ENCODE measurements around the gene LRP11.
"Not testable (repeated sequence)": the region's sequence is repeated elsewhere in the genome, so short reads cannot be mapped to it uniquely, and the experiment has no call there.

DNA sequence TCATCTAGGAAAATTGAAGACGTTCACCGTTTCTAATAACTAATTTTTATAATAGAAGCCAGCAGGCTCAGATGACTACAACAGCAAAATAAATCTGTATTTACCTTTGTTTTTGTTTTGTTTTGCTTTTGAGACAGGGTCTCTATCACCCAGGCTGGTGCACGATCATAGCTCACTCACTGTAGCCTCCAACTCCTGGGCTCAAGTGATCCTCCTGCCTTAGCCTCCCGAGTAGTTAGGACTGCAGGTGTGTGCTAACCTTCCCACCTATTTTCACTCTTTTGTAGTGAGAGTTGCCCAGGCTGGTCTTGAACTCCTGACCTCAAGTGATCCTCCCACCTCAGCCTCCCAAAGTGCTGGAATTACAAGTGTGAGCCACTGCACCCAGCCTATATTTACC, 10.1 kb downstream of the LRP11 start:
- not testable (repeated sequence) for TF ChIP-seq ZNF670 (tag by site-specific recombination; IDR thresholded peaks at IDR 0.05; ENCODE audit: low read depth); ZNF777 (tag by site-specific recombination; IDR thresholded peaks at IDR 0.05; ENCODE audit: borderline replicate concordance); GLI4 (tag by site-specific recombination; IDR thresholded peaks at IDR 0.05); KLF1 (tag by site-specific recombination; IDR thresholded peaks at IDR 0.05); YY1 (tag by site-specific recombination; IDR thresholded peaks at IDR 0.05); ZXDB (tag by site-specific recombination; IDR thresholded peaks at IDR 0.05); MEIS1 (CRISPR knock-in tag; IDR thresholded peaks at IDR 0.05; ENCODE audit: borderline replicate concordance)
- TF ChIP-seq, protein P1, sequence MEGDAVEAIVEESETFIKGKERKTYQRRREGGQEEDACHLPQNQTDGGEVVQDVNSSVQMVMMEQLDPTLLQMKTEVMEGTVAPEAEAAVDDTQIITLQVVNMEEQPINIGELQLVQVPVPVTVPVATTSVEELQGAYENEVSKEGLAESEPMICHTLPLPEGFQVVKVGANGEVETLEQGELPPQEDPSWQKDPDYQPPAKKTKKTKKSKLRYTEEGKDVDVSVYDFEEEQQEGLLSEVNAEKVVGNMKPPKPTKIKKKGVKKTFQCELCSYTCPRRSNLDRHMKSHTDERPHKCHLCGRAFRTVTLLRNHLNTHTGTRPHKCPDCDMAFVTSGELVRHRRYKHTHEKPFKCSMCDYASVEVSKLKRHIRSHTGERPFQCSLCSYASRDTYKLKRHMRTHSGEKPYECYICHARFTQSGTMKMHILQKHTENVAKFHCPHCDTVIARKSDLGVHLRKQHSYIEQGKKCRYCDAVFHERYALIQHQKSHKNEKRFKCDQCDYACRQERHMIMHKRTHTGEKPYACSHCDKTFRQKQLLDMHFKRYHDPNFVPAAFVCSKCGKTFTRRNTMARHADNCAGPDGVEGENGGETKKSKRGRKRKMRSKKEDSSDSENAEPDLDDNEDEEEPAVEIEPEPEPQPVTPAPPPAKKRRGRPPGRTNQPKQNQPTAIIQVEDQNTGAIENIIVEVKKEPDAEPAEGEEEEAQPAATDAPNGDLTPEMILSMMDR (tag by site-specific recombination; IDR thresholded peaks at IDR 0.05), result not testable (repeated sequence)
- TF ChIP-seq, protein P2, sequence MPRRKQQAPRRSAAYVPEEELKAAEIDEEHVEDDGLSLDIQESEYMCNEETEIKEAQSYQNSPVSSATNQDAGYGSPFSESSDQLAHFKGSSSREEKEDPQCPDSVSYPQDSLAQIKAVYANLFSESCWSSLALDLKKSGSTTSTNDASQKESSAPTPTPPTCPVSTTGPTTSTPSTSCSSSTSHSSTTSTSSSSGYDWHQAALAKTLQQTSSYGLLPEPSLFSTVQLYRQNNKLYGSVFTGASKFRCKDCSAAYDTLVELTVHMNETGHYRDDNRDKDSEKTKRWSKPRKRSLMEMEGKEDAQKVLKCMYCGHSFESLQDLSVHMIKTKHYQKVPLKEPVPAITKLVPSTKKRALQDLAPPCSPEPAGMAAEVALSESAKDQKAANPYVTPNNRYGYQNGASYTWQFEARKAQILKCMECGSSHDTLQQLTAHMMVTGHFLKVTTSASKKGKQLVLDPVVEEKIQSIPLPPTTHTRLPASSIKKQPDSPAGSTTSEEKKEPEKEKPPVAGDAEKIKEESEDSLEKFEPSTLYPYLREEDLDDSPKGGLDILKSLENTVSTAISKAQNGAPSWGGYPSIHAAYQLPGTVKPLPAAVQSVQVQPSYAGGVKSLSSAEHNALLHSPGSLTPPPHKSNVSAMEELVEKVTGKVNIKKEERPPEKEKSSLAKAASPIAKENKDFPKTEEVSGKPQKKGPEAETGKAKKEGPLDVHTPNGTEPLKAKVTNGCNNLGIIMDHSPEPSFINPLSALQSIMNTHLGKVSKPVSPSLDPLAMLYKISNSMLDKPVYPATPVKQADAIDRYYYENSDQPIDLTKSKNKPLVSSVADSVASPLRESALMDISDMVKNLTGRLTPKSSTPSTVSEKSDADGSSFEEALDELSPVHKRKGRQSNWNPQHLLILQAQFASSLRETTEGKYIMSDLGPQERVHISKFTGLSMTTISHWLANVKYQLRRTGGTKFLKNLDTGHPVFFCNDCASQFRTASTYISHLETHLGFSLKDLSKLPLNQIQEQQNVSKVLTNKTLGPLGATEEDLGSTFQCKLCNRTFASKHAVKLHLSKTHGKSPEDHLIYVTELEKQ (tag by site-specific recombination; IDR thresholded peaks at IDR 0.05; ENCODE audit: borderline replicate concordance), result not testable (repeated sequence)
- TF ChIP-seq, protein P3, sequence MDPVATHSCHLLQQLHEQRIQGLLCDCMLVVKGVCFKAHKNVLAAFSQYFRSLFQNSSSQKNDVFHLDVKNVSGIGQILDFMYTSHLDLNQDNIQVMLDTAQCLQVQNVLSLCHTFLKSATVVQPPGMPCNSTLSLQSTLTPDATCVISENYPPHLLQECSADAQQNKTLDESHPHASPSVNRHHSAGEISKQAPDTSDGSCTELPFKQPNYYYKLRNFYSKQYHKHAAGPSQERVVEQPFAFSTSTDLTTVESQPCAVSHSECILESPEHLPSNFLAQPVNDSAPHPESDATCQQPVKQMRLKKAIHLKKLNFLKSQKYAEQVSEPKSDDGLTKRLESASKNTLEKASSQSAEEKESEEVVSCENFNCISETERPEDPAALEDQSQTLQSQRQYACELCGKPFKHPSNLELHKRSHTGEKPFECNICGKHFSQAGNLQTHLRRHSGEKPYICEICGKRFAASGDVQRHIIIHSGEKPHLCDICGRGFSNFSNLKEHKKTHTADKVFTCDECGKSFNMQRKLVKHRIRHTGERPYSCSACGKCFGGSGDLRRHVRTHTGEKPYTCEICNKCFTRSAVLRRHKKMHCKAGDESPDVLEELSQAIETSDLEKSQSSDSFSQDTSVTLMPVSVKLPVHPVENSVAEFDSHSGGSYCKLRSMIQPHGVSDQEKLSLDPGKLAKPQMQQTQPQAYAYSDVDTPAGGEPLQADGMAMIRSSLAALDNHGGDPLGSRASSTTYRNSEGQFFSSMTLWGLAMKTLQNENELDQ (tag by site-specific recombination; IDR thresholded peaks at IDR 0.05; ENCODE audit: low read depth), result not testable (repeated sequence)
- TF ChIP-seq, protein P4, sequence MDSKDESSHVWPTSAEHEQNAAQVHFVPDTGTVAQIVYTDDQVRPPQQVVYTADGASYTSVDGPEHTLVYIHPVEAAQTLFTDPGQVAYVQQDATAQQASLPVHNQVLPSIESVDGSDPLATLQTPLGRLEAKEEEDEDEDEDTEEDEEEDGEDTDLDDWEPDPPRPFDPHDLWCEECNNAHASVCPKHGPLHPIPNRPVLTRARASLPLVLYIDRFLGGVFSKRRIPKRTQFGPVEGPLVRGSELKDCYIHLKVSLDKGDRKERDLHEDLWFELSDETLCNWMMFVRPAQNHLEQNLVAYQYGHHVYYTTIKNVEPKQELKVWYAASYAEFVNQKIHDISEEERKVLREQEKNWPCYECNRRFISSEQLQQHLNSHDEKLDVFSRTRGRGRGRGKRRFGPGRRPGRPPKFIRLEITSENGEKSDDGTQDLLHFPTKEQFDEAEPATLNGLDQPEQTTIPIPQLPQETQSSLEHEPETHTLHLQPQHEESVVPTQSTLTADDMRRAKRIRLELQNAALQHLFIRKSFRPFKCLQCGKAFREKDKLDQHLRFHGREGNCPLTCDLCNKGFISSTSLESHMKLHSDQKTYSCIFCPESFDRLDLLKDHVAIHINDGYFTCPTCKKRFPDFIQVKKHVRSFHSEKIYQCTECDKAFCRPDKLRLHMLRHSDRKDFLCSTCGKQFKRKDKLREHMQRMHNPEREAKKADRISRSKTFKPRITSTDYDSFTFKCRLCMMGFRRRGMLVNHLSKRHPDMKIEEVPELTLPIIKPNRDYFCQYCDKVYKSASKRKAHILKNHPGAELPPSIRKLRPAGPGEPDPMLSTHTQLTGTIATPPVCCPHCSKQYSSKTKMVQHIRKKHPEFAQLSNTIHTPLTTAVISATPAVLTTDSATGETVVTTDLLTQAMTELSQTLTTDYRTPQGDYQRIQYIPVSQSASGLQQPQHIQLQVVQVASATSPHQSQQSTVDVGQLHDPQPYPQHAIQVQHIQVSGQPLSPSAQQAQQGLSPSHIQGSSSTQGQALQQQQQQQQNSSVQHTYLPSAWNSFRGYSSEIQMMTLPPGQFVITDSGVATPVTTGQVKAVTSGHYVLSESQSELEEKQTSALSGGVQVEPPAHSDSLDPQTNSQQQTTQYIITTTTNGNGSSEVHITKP (tag by site-specific recombination; IDR thresholded peaks at IDR 0.05), result not testable (repeated sequence)
- TF ChIP-seq, protein P5, sequence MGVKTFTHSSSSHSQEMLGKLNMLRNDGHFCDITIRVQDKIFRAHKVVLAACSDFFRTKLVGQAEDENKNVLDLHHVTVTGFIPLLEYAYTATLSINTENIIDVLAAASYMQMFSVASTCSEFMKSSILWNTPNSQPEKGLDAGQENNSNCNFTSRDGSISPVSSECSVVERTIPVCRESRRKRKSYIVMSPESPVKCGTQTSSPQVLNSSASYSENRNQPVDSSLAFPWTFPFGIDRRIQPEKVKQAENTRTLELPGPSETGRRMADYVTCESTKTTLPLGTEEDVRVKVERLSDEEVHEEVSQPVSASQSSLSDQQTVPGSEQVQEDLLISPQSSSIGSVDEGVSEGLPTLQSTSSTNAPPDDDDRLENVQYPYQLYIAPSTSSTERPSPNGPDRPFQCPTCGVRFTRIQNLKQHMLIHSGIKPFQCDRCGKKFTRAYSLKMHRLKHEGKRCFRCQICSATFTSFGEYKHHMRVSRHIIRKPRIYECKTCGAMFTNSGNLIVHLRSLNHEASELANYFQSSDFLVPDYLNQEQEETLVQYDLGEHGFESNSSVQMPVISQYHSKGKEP (tag by site-specific recombination; IDR thresholded peaks at IDR 0.05), result not testable (repeated sequence)

Data from HEK293 (cell line).